Measurements from ENCODE around the gene ROR2.

The ROR2 gene

DNA sequence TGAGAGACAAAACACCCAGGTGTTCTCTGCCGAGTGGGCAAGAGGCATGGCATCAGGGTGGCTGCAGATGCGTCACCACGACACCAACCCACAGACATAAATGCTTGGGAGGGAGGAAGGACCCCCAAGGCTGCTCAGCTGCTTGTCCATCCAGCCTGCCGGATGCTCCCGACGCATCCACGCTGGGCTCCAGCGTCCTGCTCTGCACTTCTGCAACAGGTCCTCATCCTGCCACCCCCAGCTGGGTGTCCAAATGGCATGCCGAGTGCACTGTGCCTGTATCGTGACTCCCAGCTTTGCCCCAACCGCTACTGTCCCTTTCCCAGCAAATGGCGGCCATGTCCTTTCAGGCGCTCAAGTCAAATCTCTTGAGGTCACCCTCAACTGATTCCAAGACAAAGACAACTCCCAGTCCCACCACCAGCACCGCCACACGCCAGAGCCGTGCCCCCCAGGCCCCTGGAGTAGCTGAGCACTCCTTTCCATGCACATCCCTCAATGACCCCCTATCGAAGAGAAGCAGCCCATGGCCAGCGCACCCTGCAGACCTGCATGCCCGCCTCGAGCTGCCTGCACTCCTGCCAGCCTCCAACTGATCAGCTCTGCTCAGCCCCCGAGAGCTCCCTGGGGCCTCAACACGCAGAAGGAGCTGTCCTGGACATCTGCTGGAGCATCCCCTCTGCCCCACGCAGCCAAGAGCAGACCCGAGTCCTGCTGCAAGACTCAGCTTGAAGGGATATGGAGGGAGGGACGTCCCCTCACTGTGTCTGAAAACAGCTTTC lies 116.7 kb downstream of the ROR2 start:
- TF ChIP-seq, protein P1, sequence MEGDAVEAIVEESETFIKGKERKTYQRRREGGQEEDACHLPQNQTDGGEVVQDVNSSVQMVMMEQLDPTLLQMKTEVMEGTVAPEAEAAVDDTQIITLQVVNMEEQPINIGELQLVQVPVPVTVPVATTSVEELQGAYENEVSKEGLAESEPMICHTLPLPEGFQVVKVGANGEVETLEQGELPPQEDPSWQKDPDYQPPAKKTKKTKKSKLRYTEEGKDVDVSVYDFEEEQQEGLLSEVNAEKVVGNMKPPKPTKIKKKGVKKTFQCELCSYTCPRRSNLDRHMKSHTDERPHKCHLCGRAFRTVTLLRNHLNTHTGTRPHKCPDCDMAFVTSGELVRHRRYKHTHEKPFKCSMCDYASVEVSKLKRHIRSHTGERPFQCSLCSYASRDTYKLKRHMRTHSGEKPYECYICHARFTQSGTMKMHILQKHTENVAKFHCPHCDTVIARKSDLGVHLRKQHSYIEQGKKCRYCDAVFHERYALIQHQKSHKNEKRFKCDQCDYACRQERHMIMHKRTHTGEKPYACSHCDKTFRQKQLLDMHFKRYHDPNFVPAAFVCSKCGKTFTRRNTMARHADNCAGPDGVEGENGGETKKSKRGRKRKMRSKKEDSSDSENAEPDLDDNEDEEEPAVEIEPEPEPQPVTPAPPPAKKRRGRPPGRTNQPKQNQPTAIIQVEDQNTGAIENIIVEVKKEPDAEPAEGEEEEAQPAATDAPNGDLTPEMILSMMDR (IDR thresholded peaks at IDR 0.05): no peak
- Histone ChIP-seq H3K27ac (no peak overlapping the region), H3K4me3 (no peak overlapping the region)
- DNase-seq (ENCODE audit: low spot score): no peak

DNA sequence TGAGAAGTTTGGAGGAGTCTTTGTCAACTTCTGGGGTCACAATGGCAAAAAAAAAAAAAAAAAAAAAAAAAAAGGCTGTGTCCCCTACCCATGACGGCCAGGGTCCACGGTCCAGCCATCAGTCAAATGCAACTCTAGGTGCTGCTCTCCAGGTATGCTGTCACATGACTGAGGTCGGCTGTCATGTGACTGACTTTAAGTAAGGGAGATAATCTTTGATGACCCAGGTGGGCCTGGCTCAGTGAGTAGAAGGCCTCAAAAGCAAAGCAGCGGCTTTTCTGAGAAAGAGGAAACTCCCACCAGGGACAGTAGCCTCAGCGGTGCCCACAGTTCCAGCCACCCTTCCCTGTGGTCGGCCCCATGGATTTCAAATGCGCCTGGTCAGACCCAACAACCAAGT lies 117.7 kb downstream of the ROR2 start:
- no peak overlapping the region for H3K4me3 ChIP-seq
- TF ChIP-seq, protein P1 (IDR thresholded peaks at IDR 0.05): no peak
- no peak for DNase-seq (ENCODE audit: low spot score)
- H3K27ac ChIP-seq: no peak overlapping the region

- H3K27ac ChIP-seq: no peak overlapping the region
- H3K4me3 ChIP-seq: no peak overlapping the region
- no peak for DNase-seq (ENCODE audit: low spot score)
- TF ChIP-seq, protein P1 (IDR thresholded peaks at IDR 0.05): no peak
These were observed 124.2 kb downstream of the ROR2 start for GRCh38 chr9:91825866-91826265.

- no peak overlapping the region for H3K27ac ChIP-seq
- no peak overlapping the region for H3K4me3 ChIP-seq
- TF ChIP-seq, protein P1 (IDR thresholded peaks at IDR 0.05): no peak
- DNase-seq (ENCODE audit: low spot score): no peak
These were observed 124.6 kb downstream of the ROR2 start for GRCh38 chr9:91825422-91825821.

- TF ChIP-seq, protein P1 (IDR thresholded peaks at IDR 0.05): no peak
- no peak for DNase-seq (ENCODE audit: low spot score)
- Histone ChIP-seq H3K27ac (no peak overlapping the region), H3K4me3 (no peak overlapping the region)
These were observed 125.3 kb downstream of the ROR2 start for GRCh38 chr9:91824601-91825305.

- no peak overlapping the region for H3K4me3 ChIP-seq
- TF ChIP-seq, protein P1 (IDR thresholded peaks at IDR 0.05): no peak
- DNase-seq (ENCODE audit: low spot score): no peak
- H3K27ac ChIP-seq: no peak overlapping the region
These were observed 125.9 kb downstream of the ROR2 start for GRCh38 chr9:91824151-91824550.

Measured in coronary artery (tissue), 2 donors.